Measurements from ENCODE around the gene NCOR1.
"Not testable (repeated sequence)": the region's sequence is repeated elsewhere in the genome, so short reads cannot be mapped to it uniquely, and the experiment has no call there.

The NCOR1 gene

DNA sequence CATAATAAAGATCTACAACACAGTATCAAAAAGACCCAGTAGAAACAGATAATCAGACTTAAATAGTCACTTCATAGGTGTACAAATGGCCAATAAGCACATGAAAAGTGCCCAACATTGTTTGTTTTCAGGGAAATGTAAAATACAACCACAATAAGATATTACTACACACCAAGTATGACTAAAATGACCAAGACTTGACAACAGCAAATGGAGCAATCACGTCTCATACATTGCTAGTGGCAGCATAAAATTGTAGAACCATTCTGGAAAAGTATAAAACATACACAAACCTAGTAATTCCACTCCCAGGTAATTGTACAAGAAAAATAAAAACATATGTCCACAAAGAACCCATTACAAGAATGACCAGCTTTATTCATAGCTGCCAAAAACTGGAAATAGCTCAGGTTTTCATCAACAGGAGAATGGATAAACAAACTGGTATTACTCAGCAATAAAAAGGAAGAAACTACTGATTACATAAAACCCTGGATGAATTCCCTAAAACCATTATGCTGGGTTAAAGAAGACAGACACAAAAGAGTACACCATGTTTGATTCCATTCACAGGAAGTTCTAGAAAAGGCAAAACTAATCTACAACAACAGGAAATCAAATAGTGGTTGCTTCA, 130.2 kb downstream of the NCOR1 start:
- no peak for DNase-seq

DNA sequence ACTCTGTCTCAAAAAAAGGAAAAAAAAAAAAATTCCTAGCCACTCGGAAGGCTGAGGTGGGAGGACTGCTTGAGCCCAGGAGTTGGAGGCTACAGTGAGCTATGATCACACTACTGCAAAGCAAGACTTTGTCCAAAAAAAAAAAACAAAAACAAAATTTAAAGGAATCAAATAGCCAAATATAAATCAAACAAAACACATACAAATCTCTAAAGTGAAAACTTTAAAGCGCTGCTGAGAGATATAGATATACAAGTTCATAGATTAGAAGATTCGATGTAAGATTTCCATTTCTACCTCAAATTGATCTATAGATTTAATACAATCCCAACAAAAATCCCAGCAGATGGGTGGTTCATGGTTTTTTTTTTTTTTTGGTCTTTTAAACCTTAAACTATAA, 132.1 kb downstream of the NCOR1 start:
- no peak for DNase-seq

GRCh38 chr17:16081507-16082087, 133.7 kb downstream of the NCOR1 start:
- DNase-seq = no peak

DNA sequence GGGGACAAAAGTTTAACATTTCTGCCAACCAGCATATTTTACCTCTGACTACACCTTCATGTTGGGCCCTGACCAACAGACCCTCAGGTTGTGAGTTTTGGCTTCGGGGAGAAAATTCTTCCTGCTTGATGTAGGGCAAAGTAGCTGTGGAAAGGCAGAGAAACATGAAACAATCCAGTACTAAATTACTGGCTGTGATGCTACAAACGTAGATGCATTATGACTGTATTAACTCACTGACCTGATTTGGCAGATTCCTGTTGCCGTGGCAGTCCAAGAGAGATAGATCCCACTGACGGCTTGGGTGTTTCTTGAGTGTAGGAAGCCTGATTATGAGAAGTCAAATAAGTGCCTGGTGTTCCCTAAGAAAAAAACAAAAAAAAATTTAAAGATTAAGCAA, 135.0 kb downstream of the NCOR1 start:
- no peak for DNase-seq

DNA sequence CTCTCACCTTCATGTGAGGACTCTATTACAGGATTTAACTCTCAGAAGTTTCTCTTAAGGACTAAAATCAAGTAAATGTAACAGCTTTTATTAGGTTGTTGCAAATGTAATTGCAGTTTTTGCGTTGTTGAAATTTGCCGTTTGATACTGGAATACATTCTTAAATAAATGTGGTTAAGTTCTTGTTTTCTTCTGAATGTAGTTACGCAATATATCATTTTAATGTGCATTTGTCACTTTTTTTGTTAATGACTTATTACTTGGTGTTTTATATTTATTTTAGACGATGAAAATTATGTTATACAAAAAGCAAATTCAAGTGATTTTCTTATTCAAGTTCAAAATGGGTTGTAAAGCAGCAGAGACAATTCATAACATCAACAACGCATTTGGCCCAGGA, 139.4 kb downstream of the NCOR1 start:
- no peak for DNase-seq

DNA sequence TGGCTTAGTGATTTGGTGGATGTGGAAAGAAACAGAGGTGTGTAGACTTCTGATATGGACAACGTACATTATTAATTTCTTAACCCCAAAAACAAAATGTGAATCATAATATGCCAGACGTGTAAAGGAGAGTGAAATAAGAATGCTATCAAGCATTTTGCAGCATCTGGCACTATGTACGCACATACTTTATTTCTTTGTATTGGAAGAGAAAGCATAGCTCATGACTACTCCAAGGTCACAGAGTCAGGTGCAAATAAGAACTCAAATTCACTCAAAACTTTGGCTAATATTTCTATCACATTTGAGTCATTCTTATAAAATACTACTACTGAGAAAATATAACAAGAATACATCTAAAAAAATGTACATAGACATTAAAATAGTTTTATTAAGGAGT, 140.9 kb downstream of the NCOR1 start:
- no peak for DNase-seq

- DNase-seq = no peak
Measured at GRCh38 chr17:16073845-16074244, 141.5 kb downstream of the NCOR1 start.

GRCh38 chr17:16072031-16072430, 143.3 kb downstream of the NCOR1 start:
- no peak for DNase-seq

DNA sequence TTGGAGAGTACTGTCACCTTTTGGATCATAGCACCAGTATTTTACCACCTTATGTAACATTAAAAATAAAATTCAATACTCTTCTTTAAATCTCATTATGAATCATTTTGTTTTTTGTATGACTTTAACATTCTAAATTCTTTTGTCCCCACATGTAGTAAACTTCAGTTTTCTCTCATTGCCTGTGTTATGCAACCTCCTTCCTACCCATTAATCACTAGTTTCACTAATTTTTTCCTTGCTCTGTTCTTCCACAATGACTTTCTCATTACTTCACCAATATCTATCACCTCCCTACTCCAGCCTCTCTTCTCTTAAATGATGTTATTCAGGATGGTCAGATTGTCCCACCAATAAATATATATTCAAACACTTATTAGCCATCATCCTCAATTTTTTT, 147.0 kb downstream of the NCOR1 start:
- no peak for DNase-seq

DNA sequence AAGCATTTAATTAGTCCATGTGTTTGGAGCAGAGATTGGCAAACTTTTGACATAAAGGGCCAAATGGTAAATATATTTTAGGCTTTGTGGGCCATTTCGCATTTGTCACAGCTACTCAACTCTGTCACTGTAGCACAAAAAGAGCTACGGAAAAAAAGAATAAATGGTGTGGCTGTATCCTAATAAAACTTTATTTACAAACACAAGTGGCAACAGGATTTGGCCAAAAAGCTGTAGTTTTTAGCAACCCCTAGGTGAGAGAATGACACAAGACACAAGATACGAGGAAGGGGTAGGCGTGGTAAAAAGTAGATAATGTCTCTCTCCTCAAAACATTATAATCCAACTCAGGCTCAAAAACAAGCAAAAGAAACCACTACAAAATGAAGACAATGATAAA, 149.2 kb downstream of the NCOR1 start:
- DNase-seq = no peak

GRCh38 chr17:16061631-16062030, 153.7 kb downstream of the NCOR1 start:
- no peak for DNase-seq

- DNase-seq = not testable (repeated sequence)
Measured at GRCh38 chr17:16055139-16055538, 160.2 kb downstream of the NCOR1 start.

GRCh38 chr17:16052486-16052885, 162.8 kb downstream of the NCOR1 start:
- DNase-seq = no peak

GRCh38 chr17:16050844-16051243, 164.5 kb downstream of the NCOR1 start:
- DNase-seq = no peak

DNA sequence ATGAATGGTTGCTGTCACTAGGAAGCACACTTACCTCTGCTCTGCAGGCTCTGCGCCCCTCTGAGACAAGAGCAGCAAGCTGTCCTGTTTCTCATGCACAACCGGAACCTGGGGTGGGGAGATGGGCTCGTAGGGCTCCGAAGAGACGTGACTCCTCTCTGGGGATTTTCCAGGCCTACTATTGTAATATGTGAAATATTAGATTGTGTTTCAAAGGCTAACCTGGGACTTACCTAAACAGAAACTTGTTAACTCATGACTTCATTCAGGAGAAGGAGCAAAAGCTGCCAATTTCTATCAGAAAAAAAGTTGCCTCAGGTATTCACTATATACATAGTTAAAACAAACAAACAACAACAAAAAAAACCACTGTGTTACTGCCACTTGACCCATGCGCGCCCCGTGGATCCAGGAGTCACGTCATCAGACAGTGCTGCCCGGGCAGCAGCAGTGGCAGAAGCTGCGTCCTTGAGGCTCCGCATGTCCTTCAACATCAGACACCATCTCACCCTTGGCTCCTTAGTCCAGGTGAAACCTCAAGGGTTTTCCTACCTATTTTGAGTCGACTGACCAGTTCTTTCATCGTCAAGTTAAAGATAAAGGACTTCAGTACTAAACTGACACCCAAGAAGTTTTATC, 166.4 kb downstream of the NCOR1 start:
- DNase-seq = no peak

- DNase-seq = no peak
Measured at GRCh38 chr17:16046966-16047365, 168.4 kb downstream of the NCOR1 start.

DNA sequence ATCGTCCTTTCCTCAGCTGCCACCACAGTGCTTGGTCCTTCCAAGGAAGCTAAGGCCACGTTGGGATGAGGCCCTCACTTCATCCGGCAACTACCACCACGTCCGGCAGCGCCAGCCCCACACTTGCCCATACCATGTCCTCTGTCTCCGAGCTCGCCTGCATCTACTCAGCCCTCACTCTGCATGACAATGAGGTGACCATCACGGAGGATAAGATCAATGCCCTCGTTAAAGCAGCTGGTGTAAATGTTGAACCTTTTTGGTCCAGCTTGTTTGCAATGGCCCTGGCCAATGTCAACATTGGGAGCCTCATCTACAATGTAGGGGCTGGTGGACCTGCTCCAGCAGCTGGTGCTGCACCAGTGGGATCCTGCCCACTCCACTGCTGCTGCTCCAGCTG, 170.8 kb downstream of the NCOR1 start:
- DNase-seq = no peak

- DNase-seq = no peak
Measured at GRCh38 chr17:16040710-16041251, 174.6 kb downstream of the NCOR1 start.

DNA sequence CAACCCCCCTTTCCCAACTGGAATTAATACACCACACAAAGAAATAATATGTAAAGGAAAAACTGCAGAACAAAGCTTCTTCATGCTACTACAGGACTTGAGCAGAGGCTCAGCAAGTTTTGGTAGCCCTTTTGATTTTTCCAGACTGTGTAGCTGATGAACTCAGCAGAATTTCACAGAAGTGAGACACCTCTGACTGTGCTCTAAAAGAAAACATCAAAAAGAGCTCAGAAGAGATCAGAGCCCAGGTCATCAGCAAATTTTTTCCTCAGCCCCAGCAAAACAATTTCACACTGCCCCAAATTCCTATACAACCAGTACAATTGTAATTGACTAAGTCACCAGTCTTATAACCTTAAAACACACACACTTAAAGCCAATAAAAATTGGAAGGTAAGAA, 177.7 kb downstream of the NCOR1 start:
- no peak for DNase-seq

DNA sequence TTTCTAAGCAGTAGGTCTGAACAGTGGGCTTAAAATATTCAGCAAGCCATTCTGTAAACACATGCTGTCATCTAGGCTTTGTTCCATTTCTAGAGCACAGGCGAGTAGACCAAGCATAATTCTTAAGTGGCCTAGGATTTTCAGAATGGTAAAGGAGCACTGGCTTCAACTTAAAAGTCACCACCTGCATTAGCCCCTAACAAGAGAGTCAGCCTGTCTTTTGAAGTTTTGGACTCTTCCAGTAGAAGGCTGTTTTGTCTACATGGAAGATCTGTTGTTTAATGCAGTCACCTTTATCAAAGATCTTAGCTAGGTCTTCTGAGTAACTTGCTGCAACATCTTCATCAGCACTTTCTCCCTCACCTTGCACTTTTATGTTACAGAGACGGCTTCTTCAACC, 179.1 kb downstream of the NCOR1 start:
- no peak for DNase-seq

DNA sequence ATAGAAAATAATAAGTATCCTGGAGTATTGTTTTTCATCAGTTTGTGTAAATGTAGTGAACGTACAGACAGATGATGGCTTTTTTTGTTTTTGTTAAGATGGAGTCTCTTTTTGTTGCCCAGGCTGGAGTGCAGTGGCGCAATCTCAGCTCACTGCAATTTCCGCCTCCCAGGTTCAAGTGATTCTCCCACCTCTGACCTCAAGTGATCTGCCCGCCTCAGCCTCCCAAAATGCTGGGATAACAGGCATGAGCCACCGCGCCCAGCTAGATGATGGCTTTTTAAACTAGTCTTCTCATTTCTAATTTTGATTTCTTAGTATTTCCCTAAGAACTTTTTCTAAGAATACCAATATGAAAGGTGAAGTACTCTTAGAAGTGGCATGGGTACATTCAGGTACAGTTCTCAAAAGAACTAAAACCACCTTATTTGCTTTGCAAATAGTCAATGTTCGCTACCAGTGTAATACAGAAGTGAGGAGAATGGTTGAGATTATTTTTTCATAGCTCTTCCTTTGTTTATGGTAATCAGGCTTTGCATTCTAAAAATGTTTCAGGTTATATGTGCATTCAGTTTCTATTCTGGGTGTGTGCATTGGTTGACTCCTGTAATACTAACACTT, 181.5 kb downstream of the NCOR1 start:
- no peak for DNase-seq

DNA sequence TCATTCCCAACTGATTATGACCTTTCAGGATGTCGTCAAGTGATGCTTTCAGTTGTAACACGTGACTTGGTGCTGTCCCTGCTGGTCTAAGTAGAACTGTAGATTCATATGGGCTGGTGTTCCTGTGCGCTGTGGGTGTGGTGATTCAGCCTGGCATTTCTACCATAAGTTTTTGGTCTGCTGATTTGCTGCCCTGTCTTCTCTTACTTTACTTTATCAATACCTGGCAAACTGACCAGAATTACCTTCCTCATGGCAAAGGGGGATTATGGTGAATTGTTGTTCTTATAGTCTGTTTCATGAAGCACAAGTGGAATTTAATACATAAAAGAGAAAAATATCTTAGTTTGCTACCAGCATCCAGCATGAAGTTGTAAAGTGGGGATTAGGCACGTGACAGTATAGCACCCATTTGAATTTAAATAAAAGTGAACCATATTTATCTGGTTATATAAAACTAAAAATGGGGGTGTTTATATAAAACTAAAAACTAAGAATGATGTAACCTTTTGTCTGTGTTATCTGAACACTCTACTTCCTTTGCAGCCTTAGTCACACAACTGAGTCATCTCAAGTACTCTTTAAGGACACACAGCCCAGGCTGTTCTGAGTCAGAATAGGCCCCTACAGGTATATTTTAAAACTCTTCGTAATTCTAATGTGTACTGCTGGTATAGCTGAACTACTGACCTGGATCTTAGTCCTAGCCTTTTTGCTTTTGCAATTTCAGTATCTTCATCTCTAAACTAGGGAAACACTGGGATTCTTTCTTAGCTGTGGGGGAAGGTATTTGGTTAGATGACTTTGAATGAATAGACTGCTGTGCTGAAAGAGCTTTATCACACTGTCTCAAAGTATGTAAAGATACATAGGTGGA, 187.4 kb downstream of the NCOR1 start:
- DNase-seq = no peak

- DNase-seq = no peak
Measured at GRCh38 chr17:16026895-16027294, 188.4 kb downstream of the NCOR1 start.
